HepG2 (cell line): Measurements from ENCODE around the gene ALDH1L2. TPM values are rescaled to one million over a fixed set of nuclear protein-coding genes. Genes with fewer than 3 reads are reported as not detected.

Source experiments
- ATAC-seq: fragments of 200-7000 bp; cut with Tn5 transposase; 3 replicates; pipeline ENCODE4 v1.9.1; 2020; ENCODE audit warnings: mild to moderate bottlenecking, moderate library complexity
- BruUV-seq: library from RNA; stranded (reverse); fragments of 400-500 nt; replicated peaks from 2 replicates; lab custom pipeline; 2021; lab: Mats Ljungman, UMichigan
- CTCF ChIA-PET: fragments of 300-600 bp; formaldehyde crosslinking; extraction: SDS; loops from one replicate; lab custom pipeline; 2021; ENCODE audit warnings: low total read pairs, inconsistent platforms, low intra/inter-chr PET ratio; lab: Yijun Ruan, JAX
- POLR2A ChIA-PET: fragments of 350-600 bp; sonication (Branson Sonifier 250); formaldehyde crosslinking; loops from one replicate; lab custom pipeline; 2020; ENCODE audit warnings: antibody characterized with exemption, inconsistent platforms; lab: Yijun Ruan, JAX
- DNase-seq: peaks from one replicate; pipeline ENCODE4 v3.0.0-alpha.2; 2015; ENCODE audit warnings: low spot score
- FAIRE-seq: peaks from 3 replicates; lab custom pipeline; 2011; peaks lifted over from hg19 to GRCh38; lab: Jason Lieb, UNC
- H2AFZ ChIP-seq: one replicate; pipeline ENCODE4 v1.6.1; 2011; ENCODE audit warnings: low read length, inconsistent platforms
- H3K27ac ChIP-seq: fragments of 300-600 bp; 3 replicates; pipeline ENCODE4 v1.8.0; 2011; ENCODE audit warnings: mixed run types, mild to moderate bottlenecking, mixed read lengths, low read length, inconsistent platforms; ENCODE audit not compliant: insufficient read depth; ENCODE audit errors: extremely low read length
- H3K27me3 ChIP-seq, 2 experiments: fragments of 200-600 bp in 1 of 2; 2 replicates in 1 of 2; 3 replicates in 1 of 2; pipeline versions ENCODE4 v1.6.0 to v1.8.0; 2011; ENCODE audit warnings: low read length in 2 of 2, mild to moderate bottlenecking in 2 of 2, moderate library complexity in 2 of 2, inconsistent platforms in 1 of 2; ENCODE audit not compliant: insufficient read depth in 2 of 2, control insufficient read depth in 1 of 2
- H3K36me3 ChIP-seq, 2 experiments: fragments of 200-600 bp in 1 of 2; replicated peaks in 1 of 2; 2 replicates in 1 of 2; 3 replicates in 1 of 2; pipeline versions ENCODE4 v1.5.1 to v1.8.0; 2011; ENCODE audit warnings: low read length in 2 of 2, inconsistent platforms in 1 of 2; ENCODE audit not compliant: insufficient read depth in 2 of 2, control insufficient read depth in 1 of 2
- H3K4me1 ChIP-seq: 2 replicates; pipeline ENCODE4 v1.5.1; 2012; ENCODE audit warnings: low read length, inconsistent platforms; ENCODE audit not compliant: insufficient read depth
- H3K4me2 ChIP-seq: 2 replicates; pipeline ENCODE4 v1.6.0; 2011; ENCODE audit warnings: low read depth, low read length, inconsistent platforms
- H3K4me3 ChIP-seq, 3 experiments: fragments of 200-600 bp in 1 of 3; sonication (generic), shearing (Covaris generic) in 1 of 3; replicated peaks in 1 of 3; 2 replicates each; pipeline ENCODE4 v1.5.1; 2011 to 2016; ENCODE audit warnings: low read length in 3 of 3, inconsistent platforms in 2 of 3, low read depth in 2 of 3, mild to moderate bottlenecking in 2 of 3, control low read depth in 1 of 3, mixed read lengths in 1 of 3; ENCODE audit not compliant: insufficient read depth in 1 of 3
- H3K79me2 ChIP-seq: one replicate; pipeline ENCODE4 v1.6.1; 2011; ENCODE audit warnings: low read length, inconsistent platforms; ENCODE audit not compliant: insufficient read depth
- H3K9ac ChIP-seq: 2 replicates; pipeline ENCODE4 v1.6.0; 2011; ENCODE audit warnings: mild to moderate bottlenecking, low read depth, low read length, inconsistent platforms; ENCODE audit not compliant: insufficient read depth
- H3K9me3 ChIP-seq: 2 replicates; pipeline ENCODE4 v1.5.1; 2012; ENCODE audit warnings: mild to moderate bottlenecking, low read length
- H4K20me1 ChIP-seq: 2 replicates; pipeline ENCODE4 v1.6.0; 2011; ENCODE audit warnings: inconsistent platforms, mild to moderate bottlenecking, low read length, moderate library complexity; ENCODE audit not compliant: insufficient read depth
- ATF7-NPFF ChIP-seq: sonication (generic); formaldehyde crosslinking; IDR thresholded peaks from 2 replicates; pipeline ENCODE4 v1.8.1; 2023; ENCODE audit warnings: mild to moderate bottlenecking, low read depth, missing genetic modification reagents, moderate library complexity
- FOXA3 ChIP-seq: IDR thresholded peaks from 2 replicates; pipeline ENCODE4 v1.6.1; 2016; ENCODE audit warnings: missing genetic modification reagents, missing compliant biosample characterization
- HNRNPK ChIP-seq: fragments of 200-400 bp; formaldehyde crosslinking; IDR thresholded peaks from 2 replicates; pipeline ENCODE4 v1.6.1; 2018; ENCODE audit warnings: low read length, low read depth, moderate library complexity, mild to moderate bottlenecking; ENCODE audit not compliant: poor library complexity, severe bottlenecking
- KDM5A ChIP-seq: fragments of 200-600 bp; sonication (generic); IDR thresholded peaks from 2 replicates; pipeline ENCODE4 v1.7.0; 2018; ENCODE audit warnings: antibody characterized with exemption, mild to moderate bottlenecking, low read length, borderline replicate concordance
- MIXL1 ChIP-seq: IDR thresholded peaks from 2 replicates; pipeline ENCODE4 v1.6.1; 2016
- NR2C2 ChIP-seq: sonication (generic); formaldehyde crosslinking; IDR thresholded peaks from 2 replicates; pipeline ENCODE4 v1.4.0; 2020; ENCODE audit warnings: missing genetic modification reagents, mild to moderate bottlenecking, moderate library complexity, borderline replicate concordance
- RAD21 ChIP-seq: fragments of 450-650 bp; formaldehyde crosslinking; IDR thresholded peaks from 2 replicates; pipeline ENCODE4 v1.5.0; 2020; ENCODE audit warnings: mild to moderate bottlenecking
- SMC3 ChIP-seq: IDR thresholded peaks from 2 replicates; pipeline ENCODE4 v1.6.1; 2011; ENCODE audit warnings: low read length, improper control_type of control experiment
- XRCC5 ChIP-seq: fragments of 200-400 bp; formaldehyde crosslinking; optimal IDR thresholded peaks from 2 replicates; pipeline ENCODE3; 2017; ENCODE audit warnings: mild to moderate bottlenecking, low read length
- ZNF124 ChIP-seq: sonication (generic); formaldehyde crosslinking; IDR thresholded peaks from 2 replicates; pipeline ENCODE4 v1.4.0; 2020; ENCODE audit warnings: missing genetic modification reagents
- ZNF225 ChIP-seq: sonication (generic); formaldehyde crosslinking; IDR thresholded peaks from 2 replicates; pipeline ENCODE4 v1.4.0; 2020; ENCODE audit warnings: mild to moderate bottlenecking, missing genetic modification reagents
- ZNF766 ChIP-seq: sonication (generic); formaldehyde crosslinking; IDR thresholded peaks from 2 replicates; pipeline ENCODE4 v1.5.0; 2020; ENCODE audit warnings: missing genetic modification reagents, borderline replicate concordance
- WGBS: methylation state at CpG from one replicate; pipeline ENCODE4 v1.1.6; 2017; ENCODE audit warnings: low lambda C conversion rate; 5-methylcytosine and 5-hydroxymethylcytosine counted together
- in situ Hi-C: cut with HindIII; loops from 2 replicates; pipeline ENCODE4 v1.10.0; 2017; ENCODE audit warnings: low pct_unique_long_range_greater_than_20kb; ENCODE audit not compliant: extremely low pct_ligation_motif_present
- intact Hi-C: fragments of 100-400 bp; cut with micrococcal nuclease; formaldehyde crosslinking; loops from one replicate; pipeline ENCODE4 v1.10.0; 2022; ENCODE audit not compliant: unreplicated experiment
- polyA plus RNA-seq, 8 experiments: library from polyadenylated mRNA; depleted of rRNA in 3 of 8; stranded (reverse) in 7 of 8; unstranded in 1 of 8; fragments of >200 nt; fragmentation: Illumina TruSeq in 4 of 8; extraction: Trizol in 4 of 8; gene quantifications; 2 replicates each; pipeline versions ENCODE4 v1.2.1 to v1.2.3, GENCODE V29; 2011 to 2016; ENCODE audit warnings: low read depth in 4 of 8, missing spikeins in 1 of 8, mixed read lengths in 1 of 8; ENCODE audit not compliant: insufficient read depth in 1 of 8
- total RNA-seq, 5 experiments: library from RNA; depleted of rRNA; stranded (reverse); fragments of >200 nt; fragmentation: Illumina TruSeq; extraction: Trizol; gene quantifications; 2 replicates each; pipeline ENCODE4 v1.2.3, GENCODE V29; 2016; ENCODE audit warnings: low read depth in 1 of 5
- TF ChIP-seq, protein P1 (sequence below), 2 experiments: sonication (generic) in 1 of 2; formaldehyde crosslinking in 1 of 2; IDR thresholded peaks; 2 replicates each; pipeline versions ENCODE4 v1.6.1 to v1.9.0; 2014 to 2022; ENCODE audit warnings: antibody characterized with exemption in 1 of 2, borderline replicate concordance in 1 of 2, inconsistent platforms in 1 of 2, low read depth in 1 of 2, missing genetic modification reagents in 1 of 2
- TF ChIP-seq, protein P2 (sequence below): sonication (generic); formaldehyde crosslinking; IDR thresholded peaks from 2 replicates; pipeline ENCODE4 v1.5.0; 2020; ENCODE audit warnings: missing genetic modification reagents
- TF ChIP-seq, protein P3 (sequence below): sonication (generic); formaldehyde crosslinking; IDR thresholded peaks from 2 replicates; pipeline ENCODE4 v1.8.1; 2023; ENCODE audit warnings: missing genetic modification reagents, inconsistent platforms, borderline replicate concordance

ALDH1L2 gene
- total and polyA plus RNA-seq, 2 of the 13 experiments (the other 11 are each of a cell fraction or from before 2014, with no cell fraction given): 0.40 to 4.6 TPM

DNA sequence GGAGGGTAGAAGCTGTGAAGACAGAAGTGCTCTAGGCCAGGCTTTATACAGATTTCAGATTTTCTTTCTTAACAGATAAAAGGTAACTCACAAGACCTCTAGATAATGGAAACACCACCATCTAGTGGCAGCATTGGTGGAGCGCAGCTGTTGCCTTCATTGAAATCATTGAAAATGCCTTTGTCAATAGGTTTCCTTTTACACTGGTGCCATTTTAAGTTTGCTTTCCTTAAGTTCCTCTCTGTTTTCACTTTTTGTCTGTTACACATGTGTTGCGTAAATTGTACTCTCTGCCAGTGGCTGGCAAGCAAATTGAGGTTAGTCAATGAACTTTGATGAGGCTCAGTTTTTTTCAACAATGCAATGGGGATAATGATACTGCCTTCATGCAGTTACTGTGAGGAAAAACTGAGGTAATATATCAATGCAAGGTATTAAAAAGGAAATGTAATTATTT is 31.1 kb downstream of the ALDH1L2 start:
- peak; percentile 90 for FAIRE-seq
- TF ChIP-seq XRCC5: peak; percentile 33
- TF ChIP-seq, protein P1, sequence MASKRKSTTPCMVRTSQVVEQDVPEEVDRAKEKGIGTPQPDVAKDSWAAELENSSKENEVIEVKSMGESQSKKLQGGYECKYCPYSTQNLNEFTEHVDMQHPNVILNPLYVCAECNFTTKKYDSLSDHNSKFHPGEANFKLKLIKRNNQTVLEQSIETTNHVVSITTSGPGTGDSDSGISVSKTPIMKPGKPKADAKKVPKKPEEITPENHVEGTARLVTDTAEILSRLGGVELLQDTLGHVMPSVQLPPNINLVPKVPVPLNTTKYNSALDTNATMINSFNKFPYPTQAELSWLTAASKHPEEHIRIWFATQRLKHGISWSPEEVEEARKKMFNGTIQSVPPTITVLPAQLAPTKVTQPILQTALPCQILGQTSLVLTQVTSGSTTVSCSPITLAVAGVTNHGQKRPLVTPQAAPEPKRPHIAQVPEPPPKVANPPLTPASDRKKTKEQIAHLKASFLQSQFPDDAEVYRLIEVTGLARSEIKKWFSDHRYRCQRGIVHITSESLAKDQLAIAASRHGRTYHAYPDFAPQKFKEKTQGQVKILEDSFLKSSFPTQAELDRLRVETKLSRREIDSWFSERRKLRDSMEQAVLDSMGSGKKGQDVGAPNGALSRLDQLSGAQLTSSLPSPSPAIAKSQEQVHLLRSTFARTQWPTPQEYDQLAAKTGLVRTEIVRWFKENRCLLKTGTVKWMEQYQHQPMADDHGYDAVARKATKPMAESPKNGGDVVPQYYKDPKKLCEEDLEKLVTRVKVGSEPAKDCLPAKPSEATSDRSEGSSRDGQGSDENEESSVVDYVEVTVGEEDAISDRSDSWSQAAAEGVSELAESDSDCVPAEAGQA (IDR thresholded peaks at IDR 0.05; ENCODE audit: low read depth): no peak
- TF ChIP-seq, protein P1 (CRISPR knock-in tag; IDR thresholded peaks at IDR 0.05; ENCODE audit: borderline replicate concordance): no peak
- no peak for TF ChIP-seq ZNF225 (CRISPR knock-in tag)
- no peak for TF ChIP-seq NR2C2 (CRISPR knock-in tag)
- TF ChIP-seq, protein P2, sequence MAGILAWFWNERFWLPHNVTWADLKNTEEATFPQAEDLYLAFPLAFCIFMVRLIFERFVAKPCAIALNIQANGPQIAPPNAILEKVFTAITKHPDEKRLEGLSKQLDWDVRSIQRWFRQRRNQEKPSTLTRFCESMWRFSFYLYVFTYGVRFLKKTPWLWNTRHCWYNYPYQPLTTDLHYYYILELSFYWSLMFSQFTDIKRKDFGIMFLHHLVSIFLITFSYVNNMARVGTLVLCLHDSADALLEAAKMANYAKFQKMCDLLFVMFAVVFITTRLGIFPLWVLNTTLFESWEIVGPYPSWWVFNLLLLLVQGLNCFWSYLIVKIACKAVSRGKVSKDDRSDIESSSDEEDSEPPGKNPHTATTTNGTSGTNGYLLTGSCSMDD (CRISPR knock-in tag): no peak
- no peak for TF ChIP-seq ZNF124
- no peak for TF ChIP-seq KDM5A
- no peak for TF ChIP-seq HNRNPK
- no peak for TF ChIP-seq ZNF766 (CRISPR knock-in tag)
- TF ChIP-seq, protein P3, sequence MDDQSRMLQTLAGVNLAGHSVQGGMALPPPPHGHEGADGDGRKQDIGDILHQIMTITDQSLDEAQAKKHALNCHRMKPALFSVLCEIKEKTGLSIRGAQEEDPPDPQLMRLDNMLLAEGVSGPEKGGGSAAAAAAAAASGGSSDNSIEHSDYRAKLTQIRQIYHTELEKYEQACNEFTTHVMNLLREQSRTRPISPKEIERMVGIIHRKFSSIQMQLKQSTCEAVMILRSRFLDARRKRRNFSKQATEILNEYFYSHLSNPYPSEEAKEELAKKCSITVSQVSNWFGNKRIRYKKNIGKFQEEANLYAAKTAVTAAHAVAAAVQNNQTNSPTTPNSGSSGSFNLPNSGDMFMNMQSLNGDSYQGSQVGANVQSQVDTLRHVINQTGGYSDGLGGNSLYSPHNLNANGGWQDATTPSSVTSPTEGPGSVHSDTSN (CRISPR knock-in tag): no peak
- TF ChIP-seq MIXL1 (CRISPR knock-in tag): 0 out of 2 replicates have a peak, but pooled peaks have one; percentile 43
- TF ChIP-seq RAD21 (CRISPR knock-in tag): peak; percentile 69
- TF ChIP-seq FOXA3 (CRISPR knock-in tag): 0 out of 2 replicates have a peak, but pooled peaks have one; percentile 24
- peak; percentile 86 for TF ChIP-seq SMC3
- no peak for TF ChIP-seq ATF7-NPFF (CRISPR knock-in tag)

More for the DNA sequence above, 31.1 kb downstream of the ALDH1L2 start:
- Histone ChIP-seq H3K27me3 (no peaks in the 10 kb centered on the region), H3K4me3 (no peak overlapping the region), H3K36me3 (no peaks in the 10 kb centered on the region), H3K4me1 (no peaks in the 10 kb centered on the region), H3K9me3 (peaks cover 5% of the 10 kb centered on the region; the same call in 1 of the 2 replicates), H4K20me1 (no peaks in the 10 kb centered on the region), H3K27ac (no peak overlapping the region), H3K4me2 (no peak overlapping the region), H3K79me2 (no peaks in the 10 kb centered on the region), H3K9ac (no peak overlapping the region), H2AFZ (no peak overlapping the region)
- ChIA-PET CTCF (interaction anchor here (1.0 to 3.3 kb wide), 4 partner anchors 68 to 852 kb away, joined by 3 to 22 read pairs (median 6); no protein-coding TSS in a partner anchor), POLR2A (no interaction called here)
- DNase-seq: peak; percentile 66
- BruUV-seq: no TSS peak
- WGBS: 9% methylated on average over 2 of the region's 2 CpGs
- ATAC-seq: peak; percentile 64
- in situ Hi-C loops: no loop called here
- intact Hi-C loops: loop anchor here (1.0 to 5.0 kb wide), 4 partner anchors 68 to 852 kb away; no protein-coding TSS in a partner anchor
